ENCODE data around the gene MAFB.
"Not testable (repeated sequence)": the region's sequence is repeated elsewhere in the genome, so short reads cannot be mapped to it uniquely, and the experiment has no call there.

Gene MAFB

GRCh38 chr20:40689100-40689942 is at the start of gene MAFB:
Gene MAFB (minus strand): TSS chr20:40689236. CDS start chr20:40688850, 386 bp downstream.
- DNase-seq: no peak

DNA sequence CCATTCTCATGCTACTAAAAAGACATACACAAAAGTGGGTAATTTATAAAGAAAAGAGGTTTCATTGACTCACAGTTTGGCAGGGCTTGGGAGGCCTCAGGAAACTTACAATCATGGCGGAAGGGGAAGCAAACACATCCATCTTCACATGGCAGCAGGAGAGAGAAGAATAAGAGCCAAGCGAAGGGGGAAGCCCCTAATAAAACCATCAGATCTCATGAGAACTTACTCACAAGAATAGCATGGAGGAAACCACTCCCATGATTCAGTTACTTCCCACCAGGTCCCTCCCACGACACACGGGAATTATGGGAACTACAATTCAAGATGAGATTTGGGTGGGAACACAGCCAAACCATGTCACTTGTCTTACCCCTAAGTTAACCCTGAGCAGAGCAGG is 47.4 kb upstream of the MAFB start:
- not testable (repeated sequence) for DNase-seq

DNA sequence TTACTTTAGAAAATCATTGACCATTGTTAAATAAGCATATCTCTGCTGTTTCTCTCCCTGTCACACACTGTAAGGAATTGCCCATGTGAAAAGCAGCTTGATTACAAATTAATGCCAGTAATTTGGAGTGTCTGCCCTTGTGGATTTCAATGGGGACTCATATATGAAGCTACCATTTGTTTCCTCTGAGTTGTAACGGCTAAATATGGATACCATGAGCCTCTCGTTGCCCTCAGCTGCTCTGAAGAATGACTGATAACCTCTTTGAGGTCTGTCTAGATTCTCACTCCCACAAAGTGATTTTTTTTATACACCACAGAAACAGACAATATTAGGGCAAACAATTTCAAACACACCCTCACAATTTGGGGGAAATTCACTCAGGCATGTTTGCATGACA is 40.0 kb upstream of the MAFB start:
- DNase-seq: no peak

DNA sequence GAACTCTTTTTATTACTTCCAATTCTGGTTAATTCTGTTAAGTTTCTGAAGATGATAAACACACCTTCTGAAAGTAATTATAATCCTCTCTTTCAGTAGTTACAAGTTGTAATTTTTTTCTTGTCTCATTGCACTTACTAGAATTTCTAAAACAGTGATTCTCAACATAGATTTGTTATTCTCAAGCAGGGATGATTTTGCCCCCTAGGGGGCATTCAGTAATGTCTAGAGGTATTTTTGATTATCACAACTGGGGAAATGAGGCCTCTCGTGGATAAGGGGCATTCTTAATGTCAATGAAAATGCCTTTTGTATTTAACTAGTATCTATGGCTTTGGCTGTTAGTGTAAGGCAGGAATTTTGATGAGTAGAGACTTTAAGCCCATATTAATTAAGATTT is 39.4 kb upstream of the MAFB start:
- DNase-seq: no peak

- no peak for DNase-seq
These were observed 38.9 kb upstream of the MAFB start for GRCh38 chr20:40727960-40728359.

DNA sequence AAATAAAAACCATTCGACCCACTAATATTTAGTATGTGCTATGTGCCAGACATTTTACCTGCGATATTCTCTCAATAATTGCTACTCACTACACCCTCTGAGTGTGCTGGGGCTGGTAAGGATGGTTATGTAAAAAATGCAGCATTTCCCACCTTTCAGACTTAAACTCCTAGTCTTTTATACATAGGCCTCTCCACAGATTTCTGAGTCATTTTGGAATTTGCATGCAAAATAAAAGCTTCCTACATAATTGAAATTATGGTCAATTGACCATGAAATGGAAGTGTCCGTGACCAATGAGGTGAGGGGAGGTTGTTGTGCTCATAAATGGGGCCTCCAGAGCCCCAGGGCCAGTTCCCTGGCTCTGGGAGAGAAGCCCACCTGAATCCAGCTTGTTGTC is 37.7 kb upstream of the MAFB start:
- DNase-seq: no peak

GRCh38 chr20:40724566-40724965 is 35.5 kb upstream of the MAFB start:
- DNase-seq: no peak

GRCh38 chr20:40720826-40721225 is 31.8 kb upstream of the MAFB start:
- no peak for DNase-seq

GRCh38 chr20:40720099-40720498 is 31.1 kb upstream of the MAFB start:
- no peak for DNase-seq

DNA sequence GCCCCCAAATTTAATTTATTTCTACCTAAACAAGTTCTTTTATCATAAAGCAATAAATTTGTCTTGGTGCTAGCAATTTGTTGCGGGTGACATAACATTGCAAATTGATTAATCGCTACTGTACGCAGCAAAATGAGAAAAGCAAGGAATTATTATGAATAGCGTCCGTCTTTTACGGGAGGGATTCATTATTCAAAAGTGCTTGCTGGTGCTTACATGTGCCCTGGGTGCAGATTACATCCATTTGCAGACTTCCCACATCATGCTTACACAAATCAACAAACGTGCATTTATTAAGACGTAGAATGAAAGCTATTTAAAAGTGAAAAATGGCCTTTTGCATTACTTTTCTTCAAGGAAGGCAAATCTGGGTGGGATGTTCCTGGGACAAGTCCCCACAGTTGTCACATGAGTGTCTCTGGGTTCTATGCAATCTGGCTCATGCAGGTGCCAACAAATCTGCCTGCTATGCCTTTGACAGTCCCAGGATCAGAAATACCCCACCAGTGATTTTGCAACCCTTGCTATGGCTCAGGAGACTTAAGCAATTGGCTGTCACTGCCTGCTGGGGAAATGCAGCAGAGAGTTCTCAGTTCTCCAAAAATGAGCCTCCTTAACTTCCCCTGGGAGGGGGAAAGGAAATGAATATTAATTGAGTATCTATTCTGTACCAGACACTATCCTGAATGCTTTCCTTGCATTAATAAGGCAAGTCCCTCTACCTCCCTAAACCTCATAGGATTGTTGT is 30.1 kb upstream of the MAFB start:
- DNase-seq: no peak

DNA sequence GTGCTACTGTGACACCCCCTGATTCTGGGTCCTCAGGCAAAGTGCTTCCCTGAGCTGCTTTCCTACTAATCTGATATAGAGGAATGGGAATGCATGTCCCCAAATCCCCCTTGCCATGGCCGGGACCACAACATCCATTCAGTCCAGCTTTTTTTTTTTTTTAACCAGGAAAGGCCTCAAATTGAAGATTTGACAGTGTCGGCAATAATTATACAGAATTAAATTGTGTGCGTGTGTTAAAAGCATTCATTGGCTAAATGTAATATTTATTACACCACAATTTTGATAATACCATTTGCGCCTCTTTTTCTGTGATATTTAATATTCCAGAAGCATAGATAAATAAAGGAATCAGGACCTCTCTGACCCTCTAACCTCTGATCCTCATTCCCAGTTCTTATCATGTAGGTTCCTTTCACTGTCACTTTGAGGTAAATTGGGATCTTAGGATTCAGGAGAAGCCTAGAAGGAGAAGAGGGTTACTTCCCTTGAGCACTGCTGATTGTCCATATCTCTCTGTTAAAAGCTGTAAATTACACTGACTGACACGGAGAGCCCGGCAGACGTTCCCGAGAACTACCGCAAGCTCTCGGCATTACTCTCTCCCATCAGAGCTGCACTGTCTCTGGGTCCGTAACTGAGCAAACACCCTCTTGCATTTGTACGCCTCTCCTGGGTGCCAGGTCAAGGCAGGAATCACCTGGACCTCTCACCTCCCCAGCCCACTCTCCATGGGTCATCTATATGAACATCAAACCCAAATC is 29.4 kb upstream of the MAFB start:
- DNase-seq: no peak

- DNase-seq: no peak
These were observed 28.4 kb upstream of the MAFB start for GRCh38 chr20:40717343-40717865.

DNA sequence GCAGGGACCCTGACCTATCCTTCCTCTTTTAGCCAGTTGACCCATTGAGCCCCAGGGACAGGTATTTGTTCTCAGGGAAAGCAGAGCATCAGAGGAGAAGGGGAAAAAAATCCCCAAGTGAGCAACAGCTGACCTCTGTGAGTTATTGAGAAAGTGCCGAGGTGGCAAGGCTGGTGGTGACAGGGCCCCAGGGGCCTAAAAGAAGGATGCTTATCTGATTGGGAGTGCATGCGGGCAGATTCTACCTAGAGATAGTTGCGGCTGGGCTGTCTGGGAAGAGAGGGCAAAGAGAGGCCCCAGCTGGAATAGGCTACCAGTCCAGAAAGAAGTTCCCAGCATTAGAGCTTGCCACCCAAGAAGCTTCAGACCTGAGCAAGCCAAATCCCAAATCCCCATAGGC is 26.5 kb upstream of the MAFB start:
- no peak for DNase-seq

DNA sequence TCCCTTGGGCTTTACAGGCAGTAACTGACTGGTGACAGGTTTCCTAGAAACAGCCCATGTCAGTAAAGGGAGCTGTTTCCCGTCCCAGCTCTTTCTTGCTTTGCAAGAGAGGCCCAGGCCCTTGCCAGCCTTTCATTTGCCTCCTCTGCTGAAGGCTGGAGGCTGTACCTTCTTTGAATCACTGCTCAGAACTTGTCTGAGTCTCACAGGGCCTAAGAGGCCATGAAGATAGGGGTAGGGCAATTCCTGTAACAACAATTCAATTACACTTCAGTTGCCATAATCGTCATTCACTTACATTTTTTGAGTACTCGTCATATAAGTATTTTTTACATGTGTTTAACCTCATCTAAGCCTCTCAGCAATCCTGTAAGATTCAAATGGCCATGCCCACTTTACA is 25.9 kb upstream of the MAFB start:
- no peak for DNase-seq

DNA sequence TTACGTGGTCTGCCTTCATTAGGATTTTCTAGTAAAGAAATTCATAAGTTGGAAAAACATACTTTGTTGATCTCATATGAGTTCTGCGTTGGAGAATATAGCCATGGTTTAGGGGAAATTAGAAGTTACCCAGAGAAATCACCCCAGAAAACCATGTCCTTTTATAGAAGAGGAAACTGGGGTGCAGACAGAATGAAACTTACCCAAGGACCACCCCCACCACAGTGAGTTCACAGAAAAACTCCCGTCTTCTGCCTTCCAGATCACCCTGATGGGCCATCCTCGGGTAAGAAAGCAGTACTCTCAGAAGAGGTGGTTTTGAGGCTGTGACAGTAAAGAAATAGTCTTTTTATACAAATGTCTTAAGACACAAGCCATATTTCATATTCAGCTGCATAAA is 25.1 kb upstream of the MAFB start:
- no peak for DNase-seq

GRCh38 chr20:40713508-40713907 is 24.5 kb upstream of the MAFB start:
- no peak for DNase-seq

- DNase-seq: no peak
These were observed 22.0 kb upstream of the MAFB start for GRCh38 chr20:40711079-40711478.

DNA sequence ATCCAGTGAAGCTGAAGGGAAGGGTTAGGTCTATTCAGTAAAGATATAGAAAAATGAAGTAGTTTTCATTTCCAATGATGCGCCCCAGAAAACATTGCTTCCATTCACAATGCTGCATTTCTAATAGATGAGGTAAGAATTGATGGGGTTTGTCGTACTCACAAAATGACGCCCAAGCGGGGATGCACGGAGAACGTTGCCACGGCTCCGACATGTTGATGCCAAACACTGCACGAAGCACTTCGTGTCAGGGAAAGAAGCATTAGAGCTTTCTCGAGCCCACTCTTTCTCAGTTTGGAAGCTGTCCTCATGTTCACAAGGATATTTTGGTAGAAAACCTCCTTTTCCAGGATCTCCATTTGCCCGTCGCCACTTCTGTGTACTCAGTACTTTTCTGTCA is 21.6 kb upstream of the MAFB start:
- no peak for DNase-seq

DNA sequence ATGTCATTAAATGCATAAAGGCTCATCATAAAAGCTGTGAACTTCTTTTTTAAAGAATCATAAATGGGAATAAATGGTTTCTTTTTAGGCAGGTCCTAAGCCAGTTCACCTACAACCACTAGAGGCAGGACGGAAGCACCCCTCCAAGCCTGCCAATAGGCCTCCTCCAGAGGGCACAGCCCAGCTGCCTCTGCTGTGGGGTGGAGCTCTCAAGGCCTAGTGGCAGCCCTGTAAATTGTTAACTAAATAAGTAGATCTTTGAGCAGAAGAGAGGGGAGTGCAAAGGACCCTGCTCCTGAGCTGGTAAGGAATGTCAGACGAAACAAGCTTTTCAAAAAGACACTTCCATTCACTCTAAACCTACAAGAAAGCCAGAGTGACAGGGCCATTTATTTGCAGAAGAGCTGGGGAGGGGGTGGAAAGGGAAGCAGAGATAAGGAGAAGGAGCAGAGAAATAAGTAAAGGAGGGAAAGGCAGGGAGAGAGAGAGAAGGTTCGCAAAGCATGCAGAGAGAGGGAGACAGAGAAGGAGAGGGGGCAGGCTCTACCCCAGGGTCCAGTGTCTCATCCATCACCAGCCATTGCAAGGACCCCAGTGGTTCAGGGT is 18.0 kb upstream of the MAFB start:
- no peak for DNase-seq

GRCh38 chr20:40705413-40705812 is 16.4 kb upstream of the MAFB start:
- no peak for DNase-seq

GRCh38 chr20:40704828-40705227 is 15.8 kb upstream of the MAFB start:
- no peak for DNase-seq

DNA sequence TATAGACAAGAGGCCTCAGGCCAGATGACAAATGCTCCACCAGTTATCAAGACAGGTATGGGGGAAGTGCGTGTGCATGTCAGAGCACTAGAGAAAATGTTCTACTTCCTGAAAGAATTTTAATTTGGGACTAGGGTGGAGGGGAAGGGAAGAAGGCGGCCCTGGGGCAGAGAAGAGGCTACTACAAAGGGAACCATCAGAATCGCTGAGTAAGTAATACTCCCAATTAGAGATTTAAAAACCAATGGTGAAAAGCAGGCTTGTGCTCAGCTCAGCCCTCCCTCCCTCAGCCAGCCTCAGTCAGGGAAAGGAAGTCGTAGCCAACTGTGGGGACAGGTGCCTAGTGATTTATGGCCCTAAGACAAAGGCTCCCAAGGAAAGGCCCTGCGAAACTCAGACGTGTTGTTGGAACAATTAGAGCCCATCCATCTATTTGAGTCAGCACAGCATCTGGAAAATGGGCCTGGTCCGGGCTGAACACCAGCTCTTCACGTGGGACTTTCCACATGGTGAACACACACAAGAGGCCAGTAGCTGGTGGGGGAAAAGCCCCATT is 15.0 kb upstream of the MAFB start:
- DNase-seq: no peak

GRCh38 chr20:40702504-40702903 is 13.5 kb upstream of the MAFB start:
- no peak for DNase-seq
